HPDE6-E6E7 (cell line): ENCODE measurements around the gene SLC4A1.
A peak's percentile ranks its signal among the peaks of the same experiment; 100 is the strongest.

Source experiments
- DNase-seq: peaks from one replicate; pipeline ENCODE4 v3.0.0; 2011; ENCODE audit warnings: missing footprints; ENCODE audit errors: extremely low spot score

SLC4A1 gene

DNA sequence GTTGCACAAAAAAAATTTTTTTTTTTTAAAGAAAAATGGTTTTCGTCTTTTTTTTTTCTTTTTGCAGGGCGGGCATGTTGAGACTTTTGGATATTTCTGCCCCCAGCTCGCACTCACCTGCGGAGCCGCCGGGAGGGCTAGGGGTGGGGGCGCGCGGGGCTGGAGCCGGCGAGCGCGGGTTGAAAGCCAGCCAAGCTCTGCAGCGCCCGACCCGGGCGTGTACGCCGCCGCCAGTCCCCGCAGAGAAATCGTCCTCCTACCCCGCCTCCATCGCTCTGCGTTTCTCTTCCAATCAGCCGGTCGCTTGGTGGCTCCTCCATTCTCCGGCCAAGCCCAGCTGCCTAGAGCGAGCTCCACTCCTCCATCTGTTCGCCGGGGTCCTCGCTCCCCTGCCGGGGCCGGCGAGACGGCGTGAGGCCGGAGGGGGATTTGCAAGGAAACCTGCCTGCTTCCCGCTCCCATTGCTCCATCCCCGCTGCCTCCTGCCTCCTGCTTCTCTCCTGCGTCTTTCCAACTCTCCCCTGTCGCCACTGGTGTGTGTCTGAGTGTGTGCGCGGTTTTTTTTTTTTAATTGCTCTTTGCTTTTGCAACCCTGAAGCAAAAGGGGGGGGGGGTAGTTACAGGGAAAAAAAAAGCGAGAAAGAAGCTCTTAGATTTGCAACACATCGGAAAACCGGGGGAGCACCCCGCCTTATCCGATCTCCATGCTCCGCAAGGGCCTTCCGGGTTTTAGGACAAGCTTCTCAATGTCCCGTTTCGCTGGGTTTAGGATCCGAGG lies 46.7 kb downstream of the SLC4A1 start:
- DNase-seq, result peak; percentile 60

DNA sequence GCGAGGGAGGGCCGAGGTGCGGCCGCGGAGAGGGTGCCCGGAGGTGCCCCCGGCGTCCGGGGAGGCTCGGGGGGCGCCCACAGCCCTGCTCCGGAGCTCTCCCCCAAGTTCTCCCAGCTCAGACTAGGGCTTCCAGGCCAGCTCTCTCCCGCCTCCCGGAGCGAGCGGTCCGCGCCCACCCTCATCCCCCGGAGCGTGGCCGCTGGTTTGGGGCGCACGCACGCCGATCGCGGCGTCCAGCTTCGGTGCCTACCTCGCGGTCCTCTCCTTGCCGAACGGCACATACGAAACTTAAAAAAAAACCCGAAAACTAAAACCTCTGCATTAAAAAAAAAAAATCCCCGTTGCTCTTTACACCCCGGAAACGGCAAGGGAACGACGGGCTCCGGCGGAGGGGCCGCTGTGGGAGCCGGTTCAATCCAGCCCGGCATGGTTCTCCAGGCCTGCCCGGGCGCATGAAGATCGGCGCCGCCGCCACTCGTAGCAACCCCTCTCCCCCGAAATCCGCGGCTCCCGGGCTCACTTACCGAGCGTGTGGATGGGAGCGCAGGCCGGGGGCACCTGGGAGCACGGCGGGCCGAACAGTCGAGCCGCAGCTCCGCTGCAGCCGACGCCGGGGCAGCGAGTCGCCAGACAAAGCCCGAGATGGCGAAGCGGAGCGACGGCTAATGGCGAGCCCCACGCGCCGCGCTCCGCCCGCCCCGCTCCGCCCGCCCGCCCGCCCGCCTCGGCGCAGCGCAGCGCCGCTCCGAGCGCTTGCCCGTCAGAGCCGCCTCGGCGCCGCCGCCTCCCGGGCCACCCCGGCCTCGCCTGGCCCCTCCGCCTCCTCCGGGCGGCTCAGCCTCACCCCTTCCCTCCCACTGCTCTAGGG lies 47.5 kb downstream of the SLC4A1 start:
- no peak for DNase-seq

GRCh38 chr17:44219616-44220212 lies 48.2 kb downstream of the SLC4A1 start, which contains the start of gene UBTF:
UBTF (minus strand) TSS chr17:44219675; CDS start chr17:44218229, 1,446 bp downstream.
- DNase-seq, result no peak

DNA sequence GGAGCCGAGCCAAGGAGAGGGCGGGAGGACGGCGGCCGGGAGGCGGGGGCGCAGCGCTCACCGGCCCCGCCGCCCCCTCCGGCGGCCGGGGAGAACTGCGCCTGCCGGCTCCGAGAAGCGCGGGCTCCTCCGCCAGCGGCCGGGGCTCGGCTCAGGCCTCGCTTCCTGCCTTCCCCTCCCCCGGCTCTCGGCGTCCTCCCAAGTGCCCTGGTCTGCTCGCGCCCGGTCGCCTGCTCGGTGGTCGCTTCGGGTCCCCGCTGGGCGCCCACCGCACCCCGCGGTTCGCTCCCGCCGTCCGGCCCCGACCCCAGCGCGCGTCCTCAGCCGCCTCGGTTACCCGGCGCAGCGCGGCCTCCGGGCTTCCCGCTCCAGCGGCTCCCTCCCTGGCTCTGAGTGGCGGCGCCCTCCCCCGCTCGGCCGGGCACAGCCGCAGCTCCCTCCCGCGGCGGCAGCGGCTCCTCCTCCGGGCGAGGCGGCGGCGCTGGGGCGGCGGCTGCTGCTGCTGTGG lies 48.8 kb downstream of the SLC4A1 start:
- peak; percentile 79 for DNase-seq

DNA sequence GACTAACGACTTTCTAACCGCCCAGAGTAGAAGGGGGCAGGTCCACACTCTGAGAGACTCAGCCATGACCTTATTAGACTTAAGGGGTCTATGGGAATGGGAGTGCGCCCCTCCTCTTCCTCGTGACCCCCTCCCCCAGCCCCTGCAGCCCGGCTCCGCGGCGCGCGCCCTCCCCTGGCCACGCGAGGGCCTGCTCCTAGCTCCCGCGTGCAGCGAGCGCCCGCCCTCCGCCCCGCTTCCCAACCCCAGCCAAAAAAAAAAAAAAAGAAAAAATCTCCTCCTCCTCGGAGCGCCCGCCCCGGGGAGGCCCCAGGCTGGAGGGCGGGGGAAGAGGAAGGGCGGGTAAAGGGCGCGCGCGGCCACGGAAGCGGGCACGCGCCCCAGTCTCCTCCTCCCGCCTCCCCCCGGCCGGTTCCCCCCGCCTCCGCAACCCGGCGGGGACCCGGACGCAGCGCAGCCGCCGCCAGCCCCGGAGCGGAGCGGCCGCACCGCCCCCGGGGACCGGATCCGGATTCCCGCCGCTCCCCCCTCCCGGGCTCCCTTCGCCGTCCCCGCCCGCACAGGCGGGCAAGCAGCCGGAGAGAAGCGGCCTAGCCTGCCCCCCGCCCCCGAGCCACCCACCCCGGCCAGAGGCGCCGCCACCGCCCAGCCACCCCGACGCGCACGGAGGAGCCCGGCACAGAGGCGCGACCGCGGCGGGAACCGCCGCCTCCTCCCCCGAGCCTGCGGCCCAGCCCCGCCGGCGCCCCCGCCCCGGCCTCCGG lies 49.4 kb downstream of the SLC4A1 start:
- DNase-seq, result peak; percentile 63

- no peak for DNase-seq
Measured at GRCh38 chr17:44217738-44218343, 50.1 kb downstream of the SLC4A1 start.

GRCh38 chr17:44216694-44217093 lies 51.2 kb downstream of the SLC4A1 start:
- DNase-seq, result no peak

- DNase-seq, result no peak
Measured at GRCh38 chr17:44216173-44216572, 51.8 kb downstream of the SLC4A1 start.

GRCh38 chr17:44214896-44215295 lies 53.0 kb downstream of the SLC4A1 start:
- no peak for DNase-seq

GRCh38 chr17:44214230-44214494 lies 53.8 kb downstream of the SLC4A1 start:
- no peak for DNase-seq

DNA sequence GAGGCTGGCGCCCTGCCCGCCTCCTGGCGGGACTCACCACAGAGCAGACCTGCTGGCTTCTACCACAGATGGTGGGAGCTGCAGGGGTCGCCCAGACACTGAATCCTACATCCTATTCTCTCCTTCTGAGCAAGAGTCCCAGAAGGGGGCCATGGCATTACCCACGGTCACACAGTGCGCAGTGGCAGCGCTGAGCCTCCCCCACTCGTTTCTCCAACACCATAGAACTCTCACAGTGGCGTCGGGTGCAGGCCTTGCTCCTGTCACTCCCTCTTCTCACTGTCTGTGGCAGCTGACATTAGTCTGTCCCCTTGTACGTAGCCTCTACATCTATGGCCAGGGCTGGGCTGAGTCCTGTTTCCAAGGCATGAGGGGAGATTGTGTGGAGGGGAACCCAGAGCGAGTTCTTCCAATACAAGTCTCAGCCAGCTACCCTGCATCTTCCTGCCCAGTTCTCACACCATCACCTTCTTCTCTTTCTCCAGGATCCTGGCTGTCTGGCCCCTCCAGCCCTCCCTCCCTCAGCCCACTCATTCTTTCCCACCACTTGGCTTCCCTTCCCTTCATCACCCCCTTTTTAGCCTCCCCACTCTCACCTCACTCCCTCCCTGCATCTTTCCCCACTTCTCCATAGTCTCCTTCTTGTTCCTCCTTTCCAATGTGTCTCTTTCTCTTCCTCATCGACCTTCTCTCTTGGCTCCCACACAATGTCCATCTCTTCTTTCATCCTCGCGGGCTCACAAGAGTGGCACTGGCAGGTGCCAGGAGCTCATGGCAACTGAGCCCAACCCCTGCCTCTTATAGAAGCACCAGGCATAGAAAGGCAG lies 54.3 kb downstream of the SLC4A1 start:
- no peak for DNase-seq

GRCh38 chr17:44212507-44213402 lies 55.2 kb downstream of the SLC4A1 start:
- DNase-seq, result no peak

DNA sequence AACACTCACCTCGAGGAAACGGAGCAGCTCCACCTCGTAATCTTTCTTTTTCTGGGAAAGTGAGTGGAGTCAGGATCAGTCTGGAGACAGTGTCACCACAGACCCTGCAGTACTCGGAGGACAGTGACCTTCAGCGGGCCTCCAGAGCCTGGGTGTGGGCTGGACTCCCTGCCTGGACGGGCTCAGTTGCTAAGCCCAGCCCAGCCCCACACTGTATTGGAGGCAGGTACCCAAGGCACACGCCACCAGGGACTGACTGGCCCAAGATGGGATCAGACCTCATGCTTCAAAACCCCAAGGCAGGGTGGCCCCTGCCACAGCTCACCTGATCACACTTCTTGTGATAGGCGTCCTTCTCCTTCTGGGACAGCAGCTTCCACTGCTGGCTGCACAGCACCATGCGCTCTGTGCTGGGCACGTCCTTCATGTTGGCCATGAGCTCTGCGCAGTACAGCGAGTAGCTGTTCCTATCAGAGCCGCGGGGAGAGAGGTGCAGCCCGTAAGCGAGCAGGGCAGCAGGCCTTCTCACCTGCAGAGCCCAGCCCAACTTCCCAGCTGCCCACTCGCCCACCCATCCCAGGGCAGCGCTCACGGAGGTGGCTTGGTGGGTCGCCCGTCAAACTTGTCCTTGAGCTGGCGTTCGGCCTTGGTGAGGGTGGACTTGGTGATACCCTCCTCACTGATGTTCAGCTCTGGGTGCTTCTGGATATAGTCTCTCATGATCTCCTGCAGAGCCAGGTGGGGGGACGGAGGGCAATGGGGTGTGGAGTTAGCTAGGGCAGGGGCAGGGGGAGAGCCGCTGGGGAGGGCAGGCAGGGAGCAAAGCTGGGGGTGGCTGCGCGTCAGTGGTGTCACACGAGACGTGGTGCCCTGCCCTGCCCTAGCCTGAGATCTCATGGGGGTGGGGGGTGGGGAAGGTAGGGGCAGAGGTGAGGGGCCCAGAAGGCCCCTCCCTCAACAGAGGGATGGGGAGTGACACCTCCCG lies 56.4 kb downstream of the SLC4A1 start:
- DNase-seq, result no peak

DNA sequence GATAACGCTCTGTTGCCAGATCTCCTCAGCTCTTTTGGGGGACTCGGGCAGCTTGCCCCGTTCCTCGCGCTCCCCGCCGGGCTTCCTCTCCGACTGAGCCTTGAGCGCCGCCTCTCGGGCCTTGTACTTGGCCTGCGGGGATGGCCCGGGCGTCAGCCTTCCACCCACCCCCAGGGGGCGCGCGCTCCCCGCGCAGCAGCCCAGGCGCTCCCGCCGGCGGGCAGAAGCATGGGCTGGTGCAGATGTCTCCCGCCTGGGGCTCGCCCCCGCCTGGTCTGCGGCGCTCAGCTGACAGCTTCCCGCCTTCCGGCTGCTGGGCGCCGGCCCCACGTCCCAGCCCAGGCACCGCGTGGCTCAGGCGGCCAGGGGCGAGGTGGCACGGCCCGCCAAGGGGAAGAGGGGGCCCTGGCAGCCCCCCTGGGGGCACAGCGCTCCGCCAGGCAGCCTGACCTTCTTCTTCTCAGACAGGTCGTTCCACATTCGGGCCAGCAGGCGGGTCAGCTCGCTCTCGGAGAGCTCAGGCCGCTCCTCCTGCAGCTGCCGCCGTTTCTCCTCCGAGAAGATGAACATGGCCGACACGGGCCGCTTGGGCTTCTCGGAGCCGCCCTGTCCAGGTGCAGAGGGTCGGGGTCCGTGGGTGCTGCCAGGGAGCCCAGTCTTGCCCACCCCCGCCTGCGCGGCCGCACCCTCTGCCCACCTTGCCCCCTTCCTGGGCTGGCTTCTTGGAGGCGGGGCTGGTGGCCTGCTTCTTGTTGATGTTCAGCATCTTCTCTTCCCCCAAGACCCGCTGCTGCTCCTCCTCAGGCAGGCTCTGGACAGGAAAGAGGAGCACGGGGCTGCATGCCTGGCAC lies 57.4 kb downstream of the SLC4A1 start:
- DNase-seq, result no peak

DNA sequence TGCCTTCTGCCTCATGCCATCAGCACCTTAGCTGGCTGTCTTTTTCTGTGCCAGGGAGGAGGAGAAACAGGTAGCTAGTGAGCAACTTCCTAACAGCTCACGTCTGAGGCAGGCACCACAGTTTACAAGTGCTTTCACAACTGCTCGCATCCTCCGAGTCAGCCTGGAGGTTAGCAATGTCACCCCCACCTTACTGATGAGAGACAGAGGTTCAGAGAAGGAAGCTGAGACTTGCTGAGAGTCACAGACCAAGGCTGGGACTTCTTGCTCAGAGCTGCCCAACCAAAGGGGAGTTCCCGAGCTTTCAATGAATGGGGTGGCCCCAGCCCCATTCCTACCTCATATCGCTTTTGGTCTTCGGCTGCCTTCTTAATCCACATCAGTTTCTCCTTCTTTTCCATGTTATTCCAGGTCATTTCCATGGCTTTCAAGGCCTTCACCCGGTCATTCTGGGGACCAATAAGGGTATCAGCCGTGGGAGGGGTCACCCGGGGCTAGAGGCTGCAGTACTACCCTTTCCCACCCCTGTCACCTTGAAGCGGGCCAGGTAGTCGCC lies 58.1 kb downstream of the SLC4A1 start:
- DNase-seq, result no peak

- no peak for DNase-seq
Measured at GRCh38 chr17:44207743-44208142, 60.2 kb downstream of the SLC4A1 start.

DNA sequence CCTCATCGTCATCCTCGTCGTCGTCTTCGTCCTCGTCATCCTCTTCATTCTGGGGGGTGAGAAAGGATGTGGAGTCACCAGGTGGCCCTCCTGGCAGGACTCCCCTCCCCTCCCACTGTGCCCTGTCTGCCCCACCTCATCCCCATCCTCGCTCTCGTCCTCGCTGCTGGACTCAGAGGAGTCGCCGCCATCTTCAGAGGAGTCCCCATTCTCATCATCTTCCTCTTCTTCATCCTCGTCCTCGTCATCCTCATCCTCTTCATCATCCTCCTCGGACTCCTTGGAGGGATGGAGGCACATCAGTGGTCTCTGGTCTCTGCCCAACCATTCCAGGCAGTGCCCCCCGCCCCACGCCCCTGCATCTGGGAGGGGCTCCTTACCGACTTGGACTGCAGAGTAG lies 60.6 kb downstream of the SLC4A1 start:
- DNase-seq, result no peak
